ENCODE results near the gene ATG14. TPM values are rescaled to one million over a fixed set of nuclear protein-coding genes. Genes with fewer than 3 reads are reported as not detected.

ATG14 gene
- total RNA-seq, 1 experiment from 2014 or later = 11.9 TPM

GRCh38 chr14:55317542-55318306, 93.9 kb downstream of the ATG14 start:
- DNase-seq (ENCODE audit: low spot score) = no peak

GRCh38 chr14:55316564-55316963, 95.1 kb downstream of the ATG14 start:
- DNase-seq (ENCODE audit: low spot score) = no peak

Other genes with a start within 250 kb of the ATG14 start
- gene DLGAP5, start 220.2 kb downstream of the ATG14 start, total RNA-seq (2014; rRNA removed; shearing (Covaris generic)) = 49.8 and 58.4 TPM in 2 replicates
- gene FBXO34, start 140.4 kb downstream of the ATG14 start, total RNA-seq (2014; rRNA removed; shearing (Covaris generic)) = 13.5 and 16.7 TPM in 2 replicates
- not detected in 2 replicates for gene TBPL2, start 28.8 kb upstream of the ATG14 start, total RNA-seq (2014; rRNA removed; shearing (Covaris generic))
- 64.4 and 77.9 TPM in 2 replicates for gene KTN1, start 168.4 kb upstream of the ATG14 start, total RNA-seq (2014; rRNA removed; shearing (Covaris generic))

Data from A172 (cell line).